ENCODE measurements around the gene CFL1.
A peak's percentile ranks its signal among the peaks of the same experiment; 100 is the strongest.

CFL1 gene

DNA sequence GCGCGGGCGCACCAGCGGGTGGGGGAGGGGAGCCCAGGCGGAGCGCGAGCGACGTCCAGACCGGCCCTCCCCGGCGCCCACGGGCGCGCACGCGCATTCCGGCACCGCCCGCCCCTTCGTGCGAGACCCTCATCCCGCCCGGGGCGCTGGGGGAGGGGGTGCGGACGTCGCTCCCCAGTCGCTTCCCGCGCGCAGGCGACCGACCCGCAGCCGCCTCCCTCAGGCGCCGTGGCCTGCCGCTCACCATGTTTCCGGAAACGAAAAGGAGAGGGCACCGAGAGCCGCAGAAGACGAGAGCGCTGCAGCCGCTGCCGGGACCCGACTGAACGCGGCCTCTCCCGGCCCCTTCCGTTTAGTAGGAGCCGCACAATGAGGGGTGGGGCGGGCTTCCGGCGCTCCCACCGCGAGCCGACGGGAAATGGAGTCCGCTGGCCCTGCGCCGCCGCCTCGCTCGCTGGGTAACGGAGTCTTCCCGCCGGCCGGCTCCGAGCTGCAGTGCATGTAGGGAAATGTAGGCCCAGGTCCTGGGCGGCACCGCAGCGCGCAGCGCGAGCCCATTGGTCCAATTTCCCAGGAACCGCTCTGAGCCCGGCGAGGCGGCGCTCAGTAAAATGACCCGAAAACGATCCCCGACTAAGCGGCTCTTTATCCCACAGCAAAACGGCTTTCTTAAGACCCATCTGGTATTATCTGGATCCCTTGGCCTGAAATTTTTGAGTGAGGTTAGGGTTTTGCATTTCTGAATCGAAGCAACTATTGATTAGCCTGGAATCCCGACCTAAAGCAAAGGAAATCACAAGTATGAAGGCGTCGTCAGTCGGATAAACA lies at the start of gene CFL1:
Gene CFL1, minus strand, starts transcription at position 328 of the 828 bp plus-strand sequence. Its CDS starts 81 bp downstream, at position 247.
- peak; percentile 98 for DNase-seq

DNA sequence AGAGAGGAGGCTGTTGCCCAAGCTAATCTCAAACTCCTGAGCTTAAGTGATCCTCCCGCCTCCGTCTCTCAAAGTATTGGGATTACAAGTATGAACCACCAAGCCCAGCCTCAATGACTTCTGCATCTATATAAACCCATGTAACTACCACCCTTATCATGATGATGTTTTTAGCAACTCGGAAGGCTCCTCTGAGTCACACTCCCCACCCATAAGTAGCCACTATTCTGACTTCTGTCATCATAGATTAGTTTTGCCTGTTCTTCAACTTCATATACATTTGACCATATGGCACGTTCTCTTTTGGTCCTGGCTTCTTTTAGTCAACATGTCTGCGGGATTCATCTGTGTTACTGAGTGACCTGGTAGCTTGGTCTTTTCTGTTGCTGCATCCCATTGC lies 48.6 kb upstream of the CFL1 start:
- DNase-seq, result no peak

DNA sequence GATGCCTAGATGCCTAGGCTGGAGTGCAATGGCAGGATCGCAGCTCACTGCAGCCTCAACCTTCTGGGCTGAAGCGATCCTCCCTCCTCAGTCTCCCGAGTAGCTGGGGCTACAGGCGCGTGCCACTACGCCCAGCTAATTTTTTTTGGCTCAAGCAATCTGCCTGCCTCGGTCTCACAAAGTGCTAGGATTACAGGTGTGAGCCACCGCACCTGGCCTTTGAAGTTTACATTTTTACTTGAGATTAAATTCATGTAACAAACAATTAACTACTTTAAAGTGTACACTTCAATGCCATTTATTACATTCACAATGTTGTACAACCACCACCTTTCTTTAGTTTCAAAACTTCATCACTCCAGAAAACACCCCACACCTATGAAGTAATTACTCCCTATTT lies 45.7 kb upstream of the CFL1 start:
- DNase-seq, result no peak

DNA sequence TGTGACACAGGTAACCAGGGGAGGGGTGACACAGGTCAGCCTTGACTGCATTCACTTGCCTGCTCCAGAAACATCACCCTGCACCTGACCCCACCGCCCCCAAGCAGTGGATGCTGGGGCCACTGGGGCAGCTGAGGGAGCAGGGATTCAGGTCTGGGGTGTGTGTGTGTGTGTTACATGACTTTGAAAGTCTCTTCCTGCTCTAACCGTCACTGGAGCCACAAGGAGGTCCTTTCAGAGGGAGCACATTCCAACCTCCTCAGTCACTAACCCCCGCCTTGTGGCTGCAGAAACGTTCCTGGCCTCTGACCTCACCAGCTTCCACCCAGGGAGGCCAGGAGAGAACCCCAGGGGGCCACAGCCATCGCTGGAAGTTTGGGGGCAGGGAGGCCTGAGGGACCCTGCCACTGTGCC lies 45.1 kb upstream of the CFL1 start:
- no peak for DNase-seq

DNA sequence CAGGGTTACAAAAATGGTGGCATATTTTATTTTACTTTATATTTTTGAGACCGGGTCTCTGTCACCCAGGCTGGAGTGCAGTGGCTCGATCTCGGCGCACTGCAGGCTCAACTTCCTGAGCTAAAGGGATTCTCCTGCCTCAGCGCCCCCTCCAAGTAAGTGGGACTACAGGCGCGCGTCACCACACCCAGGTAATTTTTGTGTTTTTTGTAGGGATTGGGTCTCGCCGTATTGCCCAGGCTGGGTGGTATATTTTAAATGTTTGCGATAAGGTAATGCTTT lies 42.9 kb upstream of the CFL1 start:
- no peak for DNase-seq

DNA sequence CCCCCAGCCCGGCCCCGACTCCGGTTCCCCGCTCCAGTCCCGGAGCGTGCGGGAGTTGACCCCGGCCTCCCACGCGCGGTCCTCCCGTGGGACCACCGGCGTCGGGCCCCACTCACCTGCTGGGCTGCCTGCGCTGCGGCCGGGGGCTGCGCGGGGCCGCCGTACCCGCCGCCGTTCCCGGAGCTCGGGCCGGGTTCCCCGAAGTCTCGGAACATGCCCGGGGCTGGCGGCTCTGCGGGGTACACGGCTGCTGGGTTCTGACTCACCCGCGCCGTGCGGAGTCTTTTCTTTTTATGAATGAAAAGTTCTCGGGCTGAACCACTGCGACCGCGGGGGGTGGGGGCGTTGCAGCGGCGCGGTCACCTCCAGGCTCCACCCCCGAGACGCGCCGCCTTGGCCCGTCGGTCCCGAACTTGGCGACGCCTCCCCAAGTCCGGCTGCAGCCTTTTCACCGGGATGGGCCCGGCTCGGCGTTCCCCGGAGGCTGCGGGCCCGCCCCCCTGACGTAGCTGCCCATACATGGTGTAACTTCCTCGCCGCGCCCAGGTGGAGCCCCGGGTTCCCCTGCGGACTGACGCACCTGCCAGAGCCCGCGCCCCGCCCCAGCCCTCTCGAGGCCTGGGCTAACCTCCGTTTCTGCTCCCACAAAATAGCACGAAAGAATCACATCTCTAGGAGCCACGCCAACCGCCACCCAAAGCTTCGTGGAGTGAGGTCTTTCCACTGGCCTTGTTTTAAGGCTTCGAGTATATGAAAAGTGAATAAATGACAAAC lies 42.3 kb upstream of the CFL1 start, which contains the start of gene FOSL1:
Gene FOSL1, minus strand, starts transcription at position 264 of the 774 bp plus-strand sequence. Its CDS starts 49 bp downstream, at position 215.
- peak; percentile 95 for DNase-seq

DNA sequence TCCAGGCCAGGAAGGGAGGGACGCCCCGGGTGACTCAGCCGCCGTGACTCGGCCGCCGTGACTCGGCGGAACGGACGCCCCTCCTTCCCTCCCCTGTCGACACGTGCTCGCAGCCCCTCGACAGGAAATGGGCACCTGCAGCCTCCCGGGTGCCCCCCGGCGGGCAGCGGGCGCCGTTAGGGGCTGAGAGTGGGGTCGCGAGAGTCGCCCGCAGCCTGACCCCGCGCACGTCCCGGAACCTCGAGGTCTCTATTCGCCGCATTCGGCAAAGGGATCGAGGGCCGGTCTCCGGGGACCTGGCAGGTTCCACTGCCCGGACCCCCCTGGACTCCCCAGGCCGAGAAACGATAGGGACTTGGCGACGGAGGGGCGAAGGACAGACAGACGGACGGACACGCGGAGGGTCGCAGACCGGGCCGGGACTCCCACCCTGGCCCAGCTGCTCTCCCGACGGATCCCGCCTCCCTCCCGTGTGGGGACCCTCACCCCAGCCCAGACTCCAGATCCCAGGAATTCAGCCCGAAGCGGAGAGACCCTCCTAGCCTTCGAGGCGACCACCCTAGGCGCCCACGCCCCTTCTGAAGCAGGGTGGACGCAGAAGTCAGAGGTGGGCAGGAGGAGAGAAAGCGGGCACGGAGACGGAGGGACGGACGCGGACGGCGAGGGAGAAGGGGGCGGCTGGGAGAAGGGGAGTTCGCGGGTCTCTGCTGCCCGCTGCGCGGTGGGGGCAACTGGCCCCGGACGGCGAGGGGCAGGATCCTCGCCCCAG lies 41.6 kb upstream of the CFL1 start:
- peak; percentile 81 for DNase-seq

DNA sequence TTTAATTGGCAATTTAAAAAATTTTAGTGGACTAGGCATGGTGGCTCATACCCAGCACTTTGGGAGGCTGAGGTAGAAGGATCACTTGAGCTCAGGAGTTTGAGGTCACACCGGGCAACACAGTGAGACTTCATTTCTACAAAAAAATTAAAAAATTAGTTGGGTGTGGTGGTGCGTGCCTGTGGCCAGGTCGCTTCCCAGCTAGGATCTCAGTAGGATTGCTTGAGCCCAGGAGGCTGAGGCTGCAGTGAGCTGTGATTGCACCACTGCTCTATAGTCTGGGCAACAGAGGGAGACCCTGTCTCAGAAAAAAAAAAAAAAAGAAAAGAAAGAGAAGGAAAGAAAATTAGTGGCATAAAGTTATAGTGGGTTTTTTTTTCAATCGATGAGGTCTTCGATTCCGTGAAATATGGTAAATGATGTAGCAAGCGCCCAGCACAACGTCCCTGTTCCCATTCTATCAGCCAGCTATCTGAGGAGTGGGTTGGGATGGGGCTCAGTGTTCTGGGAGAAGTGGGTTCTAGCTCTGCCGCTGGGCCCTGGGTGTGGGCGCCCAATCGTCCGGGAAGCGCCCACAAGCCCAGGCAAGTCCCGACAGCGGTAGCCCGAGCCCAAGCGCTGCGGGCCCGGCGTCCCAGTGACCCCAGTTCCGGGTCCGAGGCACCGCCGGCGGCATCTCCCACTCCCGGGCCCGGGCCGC lies 40.8 kb upstream of the CFL1 start:
- DNase-seq, result no peak

DNA sequence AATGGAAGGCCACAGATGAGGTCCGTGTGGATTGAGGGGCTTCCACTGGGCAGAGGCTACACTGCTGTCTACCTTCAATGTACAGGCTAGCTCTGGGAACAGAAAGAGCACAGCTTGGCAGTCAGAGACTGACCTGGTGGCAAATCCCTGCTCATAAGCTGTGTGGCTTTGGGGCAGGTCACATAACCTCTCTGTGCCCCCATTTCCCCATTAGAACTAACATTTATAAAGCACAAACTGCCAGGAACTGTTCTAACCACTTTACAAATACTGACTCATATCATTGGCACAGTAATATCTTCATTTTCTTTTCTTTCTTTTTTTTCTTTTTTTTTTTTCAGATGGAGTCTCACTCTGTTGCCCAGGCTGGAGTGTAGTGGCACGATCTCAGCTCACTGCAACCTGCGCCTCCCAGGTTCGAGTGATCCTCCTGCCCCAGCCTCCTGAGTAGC lies 39.1 kb upstream of the CFL1 start:
- no peak for DNase-seq

DNA sequence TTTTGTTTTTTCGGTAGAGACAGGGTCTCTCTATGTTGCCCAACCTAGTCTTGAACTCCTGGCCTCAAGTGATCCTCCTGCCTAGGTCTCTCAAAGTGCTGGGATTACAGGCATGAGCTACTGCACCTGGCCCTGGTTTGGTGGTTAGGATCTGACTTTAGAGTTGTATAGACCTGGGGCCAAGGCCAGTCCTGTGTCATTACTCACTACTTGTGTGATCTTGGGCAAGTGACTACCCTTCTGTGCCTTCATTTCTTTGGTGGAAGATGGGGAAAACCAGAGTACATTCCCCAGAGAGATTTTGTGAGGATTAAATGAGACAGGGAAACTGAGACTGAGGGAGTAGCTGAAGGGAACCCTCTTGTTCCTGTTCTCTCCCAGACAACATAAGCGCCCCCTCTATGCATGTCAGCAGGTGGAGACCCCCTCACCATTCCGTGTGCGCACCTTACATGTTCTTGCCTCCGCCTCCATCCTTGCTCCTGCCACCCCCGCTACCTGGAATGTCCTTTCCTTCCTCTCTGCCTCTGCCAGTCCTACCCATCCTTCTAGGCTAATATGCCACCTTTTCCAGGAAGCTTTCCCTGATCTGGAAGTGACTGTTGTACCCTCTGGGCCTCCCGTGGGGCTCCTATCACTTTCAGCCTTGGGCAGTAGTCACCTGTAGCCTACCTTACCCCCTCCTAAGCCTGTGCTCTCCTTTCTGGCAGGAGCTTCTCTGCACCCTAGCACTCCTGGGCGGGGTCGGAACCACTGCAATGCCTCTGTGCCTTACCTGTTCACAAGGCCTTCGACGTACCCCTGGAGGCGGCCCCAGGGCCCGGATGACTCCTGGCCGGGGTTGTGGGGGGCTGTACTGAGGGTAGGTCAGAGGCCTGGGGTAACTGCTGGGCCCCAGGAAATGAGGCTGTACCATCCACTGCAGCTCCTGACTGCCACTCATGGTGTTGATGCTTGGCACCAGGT lies 38.3 kb upstream of the CFL1 start:
- DNase-seq, result no peak

DNA sequence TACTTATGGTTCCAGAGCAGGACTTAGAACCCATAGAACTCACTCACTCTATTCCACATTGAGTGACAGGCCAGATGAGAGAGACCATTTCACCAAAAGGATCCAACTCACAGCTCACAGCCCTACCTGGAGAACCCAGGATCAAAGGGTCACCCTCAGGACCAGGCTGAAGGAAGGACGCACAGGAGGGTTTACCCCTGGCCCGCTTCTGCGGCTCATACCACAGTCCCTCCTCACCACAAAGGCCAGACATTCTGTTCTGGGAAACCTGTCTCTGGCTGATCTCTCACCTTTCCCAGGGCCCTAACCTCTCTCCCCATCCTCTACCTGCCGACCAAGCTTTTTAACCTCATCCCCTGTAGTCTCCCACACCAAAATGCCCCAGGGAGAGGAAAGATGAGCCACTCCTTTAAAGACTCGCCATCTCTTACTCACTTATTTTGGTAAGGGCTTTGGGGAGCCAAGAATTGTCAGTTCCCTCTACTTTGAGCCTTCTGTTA lies 37.6 kb upstream of the CFL1 start:
- no peak for DNase-seq

DNA sequence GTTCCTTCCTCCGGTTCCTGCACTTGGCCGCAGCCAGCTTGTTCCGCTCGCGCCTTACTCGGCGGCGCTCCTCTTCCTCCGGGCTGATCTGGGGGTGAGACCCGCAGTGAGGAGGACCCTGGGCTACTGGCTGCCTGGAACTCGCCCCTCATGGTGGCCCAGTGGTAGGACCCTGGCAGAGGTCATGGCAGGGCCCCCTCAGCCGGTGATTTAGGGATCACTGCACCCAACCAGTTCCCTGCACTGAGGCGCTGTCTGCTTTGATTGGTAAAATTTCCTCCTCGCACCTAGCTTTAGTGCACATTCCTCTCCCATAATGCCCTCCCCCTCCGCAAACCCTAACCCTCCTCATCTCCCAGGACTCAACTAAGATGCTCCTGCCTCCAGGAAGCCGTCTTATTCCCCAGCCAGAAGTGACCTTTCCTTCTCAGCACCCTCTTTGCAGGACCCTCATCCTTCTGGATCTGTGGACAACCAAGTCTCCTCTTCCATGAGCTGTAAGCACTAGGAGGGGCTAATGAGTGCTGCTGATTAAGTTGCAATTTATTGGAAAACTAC lies 36.1 kb upstream of the CFL1 start:
- DNase-seq, result no peak

DNA sequence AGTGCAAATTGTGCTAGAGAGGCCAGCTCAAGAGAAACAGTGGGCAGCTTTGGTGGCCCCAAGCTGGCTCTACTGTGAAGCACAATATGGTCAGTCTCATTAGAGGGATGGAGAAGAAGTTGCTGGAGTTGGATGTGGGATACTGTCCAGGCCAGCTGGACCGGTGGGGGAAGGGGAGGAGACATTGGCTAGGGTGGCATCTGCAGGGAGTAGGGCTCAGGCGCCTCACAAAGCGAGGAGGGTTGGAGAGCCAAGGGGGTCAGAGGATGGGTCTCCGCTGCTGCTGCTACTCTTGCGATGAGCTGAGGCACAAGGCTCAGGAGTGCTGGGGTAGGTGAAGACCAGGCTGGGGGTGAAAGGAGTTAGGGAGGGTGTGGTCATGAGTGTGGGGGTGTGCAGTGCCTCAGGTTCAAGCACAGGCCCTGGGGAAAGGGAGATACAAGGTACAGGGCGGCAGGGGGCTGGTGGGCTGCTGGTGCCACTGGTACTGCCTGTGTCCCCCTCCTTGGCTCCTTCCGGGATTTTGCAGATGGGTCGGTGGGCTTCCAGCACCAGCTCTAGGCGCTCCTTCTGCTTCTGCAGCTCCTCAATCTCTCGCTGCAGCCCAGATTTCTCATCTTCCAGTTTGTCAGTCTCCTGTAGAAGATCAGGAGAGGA lies 34.8 kb upstream of the CFL1 start:
- no peak for DNase-seq

DNA sequence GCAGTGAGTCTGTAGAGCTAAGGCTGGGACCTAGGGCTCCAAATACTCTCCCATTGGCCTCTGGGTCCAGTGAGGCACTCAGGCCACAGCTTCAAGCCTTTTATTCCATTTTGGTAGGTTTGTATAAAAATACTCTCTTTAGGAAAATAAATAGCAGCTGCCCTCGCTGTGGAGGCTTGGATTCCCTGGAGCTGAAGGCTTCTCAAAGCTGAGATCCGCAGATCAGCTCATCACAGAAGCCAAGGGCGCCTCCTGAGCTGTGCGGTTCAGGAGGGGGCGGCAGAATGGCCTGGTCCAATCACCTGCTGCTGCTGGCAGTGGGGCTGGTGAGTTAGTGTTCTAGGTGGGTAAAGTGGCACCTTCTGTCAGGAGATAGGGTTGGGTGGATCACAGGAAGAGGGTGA lies 34.2 kb upstream of the CFL1 start:
- DNase-seq, result peak; percentile 44

DNA sequence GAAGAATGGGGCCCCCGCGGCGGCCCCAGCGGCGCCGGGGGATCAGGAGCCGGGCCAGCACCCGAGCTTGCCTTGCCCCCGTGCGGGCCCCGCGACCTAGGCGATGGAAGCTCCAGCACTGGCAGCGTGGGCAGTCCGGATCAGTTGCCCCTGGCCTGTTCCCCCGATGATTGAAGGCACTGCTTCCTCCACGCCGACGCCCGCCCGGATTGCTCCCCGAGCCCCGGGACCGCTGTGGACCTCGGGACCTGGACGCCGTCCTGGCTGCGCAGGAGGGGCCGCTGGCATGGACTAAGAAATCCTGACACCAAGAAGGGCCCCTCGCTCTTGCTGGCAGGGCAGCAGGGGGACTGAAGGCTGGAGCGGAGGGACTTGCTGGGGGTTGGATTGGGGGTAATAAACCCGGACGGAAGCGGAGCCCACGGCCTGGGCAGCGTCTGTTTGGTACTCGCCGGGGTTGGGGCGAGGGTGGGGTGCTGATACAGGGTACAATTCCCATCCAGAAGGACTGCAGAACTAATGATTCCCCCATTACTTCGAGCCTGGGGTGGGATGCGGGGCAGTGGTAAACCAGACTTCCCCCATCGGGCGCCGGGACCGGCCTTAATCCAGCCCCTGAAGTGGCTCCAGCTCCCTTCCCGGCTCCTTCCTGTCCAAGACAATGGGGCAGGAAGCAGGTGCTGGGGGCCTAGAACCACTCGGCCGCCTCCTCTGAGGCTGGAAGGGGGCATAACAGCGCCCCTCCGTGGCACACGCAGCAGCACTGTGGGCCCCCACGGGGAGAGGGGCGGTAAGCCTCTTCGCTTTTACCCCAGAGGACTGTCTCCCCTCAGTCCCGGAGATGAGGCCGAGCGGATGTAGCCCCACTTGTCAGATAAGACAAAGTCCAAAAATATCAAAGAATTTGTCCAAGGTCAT lies 33.5 kb upstream of the CFL1 start:
- peak; percentile 41 for DNase-seq

DNA sequence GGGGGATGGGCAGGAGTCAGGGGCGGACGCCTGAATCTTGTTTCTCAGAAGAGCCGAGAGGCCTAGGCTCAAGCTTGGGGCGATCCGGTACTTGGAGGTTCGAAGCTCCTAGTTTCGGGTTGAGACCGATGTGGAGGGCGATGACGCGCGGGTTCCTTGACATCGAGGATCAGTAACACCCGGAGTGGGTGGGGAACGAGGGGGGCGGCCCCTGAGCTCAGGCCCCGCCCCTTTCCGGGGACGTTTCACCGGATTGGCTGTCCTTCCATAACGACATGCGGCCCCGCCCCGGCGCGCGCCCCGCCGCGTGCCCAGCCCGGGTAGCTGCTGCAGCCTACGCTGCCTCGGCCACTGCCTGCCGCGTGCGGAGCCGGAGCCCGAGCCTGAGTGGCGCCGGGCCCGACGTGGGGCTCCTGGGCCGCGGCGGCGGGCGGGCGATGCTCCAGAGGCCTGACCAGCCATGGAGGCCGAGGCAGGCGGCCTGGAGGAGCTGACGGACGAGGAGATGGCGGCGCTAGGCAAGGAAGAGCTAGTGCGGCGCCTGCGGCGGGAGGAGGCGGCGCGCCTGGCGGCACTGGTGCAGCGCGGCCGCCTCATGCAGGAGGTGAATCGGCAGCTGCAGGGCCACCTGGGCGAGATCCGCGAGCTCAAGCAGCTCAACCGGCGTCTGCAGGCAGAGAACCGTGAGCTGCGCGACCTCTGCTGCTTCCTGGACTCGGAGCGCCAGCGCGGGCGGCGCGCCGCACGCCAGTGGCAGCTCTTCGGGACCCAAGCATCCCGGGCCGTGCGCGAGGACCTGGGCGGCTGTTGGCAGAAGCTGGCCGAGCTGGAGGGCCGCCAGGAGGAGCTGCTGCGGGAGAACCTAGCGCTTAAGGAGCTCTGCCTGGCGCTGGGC lies 32.6 kb upstream of the CFL1 start, which contains the start of gene CCDC85B:
Gene CCDC85B, plus strand, starts transcription at position 350 of the 895 bp plus-strand sequence. Its CDS starts 111 bp downstream, at position 461.
- peak; percentile 97 for DNase-seq

DNA sequence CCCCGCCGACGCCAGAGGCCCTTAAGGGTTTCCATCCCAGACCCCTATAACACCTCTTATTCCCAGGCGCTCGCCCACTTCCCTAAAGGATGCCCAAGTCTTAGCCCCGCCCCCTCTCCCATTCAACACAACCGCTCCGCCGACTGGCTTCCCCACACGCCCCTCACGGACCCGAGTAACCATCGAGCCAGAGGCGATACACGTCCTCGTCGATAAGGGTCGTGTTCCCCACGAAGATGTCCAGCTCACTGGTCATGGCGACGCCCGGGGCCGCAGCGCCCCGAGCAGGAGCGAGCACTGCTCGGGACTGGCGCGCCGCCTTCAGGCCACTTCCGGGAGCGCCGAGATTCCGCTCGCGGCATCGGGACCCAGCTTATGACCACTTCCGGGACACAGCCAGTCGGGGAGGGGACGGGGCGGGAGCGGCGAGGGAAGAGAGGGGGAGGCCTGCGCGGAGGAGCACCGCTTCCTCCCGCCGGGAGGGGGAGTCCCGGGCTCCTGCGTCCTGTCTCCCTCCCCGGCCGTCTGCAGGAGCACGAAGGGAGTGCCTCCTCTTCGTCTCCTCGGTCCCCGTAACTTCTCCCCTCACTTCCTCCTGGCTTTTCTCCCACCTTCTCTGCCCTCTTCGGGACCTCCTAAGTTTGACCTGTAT lies 30.3 kb upstream of the CFL1 start, which contains the start of gene FIBP:
Gene FIBP, minus strand, starts transcription at position 309 of the 652 bp plus-strand sequence. Its CDS starts 53 bp downstream, at position 256.
- DNase-seq, result peak; percentile 96
